Neural progenitor cell (in vitro differentiated cells): ENCODE data around the gene KRT33B.

Source experiments
- EZH2 ChIP-seq: fragments of 200-600 bp; sonication (generic); IDR thresholded peaks from 2 replicates; pipeline ENCODE4 v1.6.1; 2017; ENCODE audit warnings: antibody characterized with exemption, mild to moderate bottlenecking, moderate library complexity
- TF ChIP-seq, protein P1 (sequence below): fragments of 200-600 bp; sonication (generic); IDR thresholded peaks from 2 replicates; pipeline ENCODE4 v1.5.1; 2017; ENCODE audit warnings: antibody characterized with exemption, mild to moderate bottlenecking

DNA sequence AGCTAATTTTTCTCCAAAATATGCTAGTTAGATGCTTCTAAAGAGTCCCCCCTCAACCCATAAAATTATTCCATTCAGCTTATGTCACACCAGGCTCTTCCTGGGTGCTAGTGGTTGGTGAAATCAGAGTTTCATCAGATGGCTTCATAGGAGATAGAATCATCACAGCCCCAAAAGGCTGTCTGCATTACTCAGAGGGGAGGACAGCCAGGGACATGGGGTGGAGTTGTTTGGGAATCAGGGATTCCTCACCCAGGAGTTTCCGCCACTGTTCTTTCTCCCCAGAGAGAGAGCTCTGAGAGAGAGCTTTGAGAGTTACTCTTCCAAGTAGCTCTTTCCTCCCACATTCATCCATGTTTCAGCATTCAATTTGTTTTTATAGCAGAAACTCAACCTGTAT lies 12.8 kb upstream of the KRT33B start:
- TF ChIP-seq EZH2, result no peak
- TF ChIP-seq, protein P1, sequence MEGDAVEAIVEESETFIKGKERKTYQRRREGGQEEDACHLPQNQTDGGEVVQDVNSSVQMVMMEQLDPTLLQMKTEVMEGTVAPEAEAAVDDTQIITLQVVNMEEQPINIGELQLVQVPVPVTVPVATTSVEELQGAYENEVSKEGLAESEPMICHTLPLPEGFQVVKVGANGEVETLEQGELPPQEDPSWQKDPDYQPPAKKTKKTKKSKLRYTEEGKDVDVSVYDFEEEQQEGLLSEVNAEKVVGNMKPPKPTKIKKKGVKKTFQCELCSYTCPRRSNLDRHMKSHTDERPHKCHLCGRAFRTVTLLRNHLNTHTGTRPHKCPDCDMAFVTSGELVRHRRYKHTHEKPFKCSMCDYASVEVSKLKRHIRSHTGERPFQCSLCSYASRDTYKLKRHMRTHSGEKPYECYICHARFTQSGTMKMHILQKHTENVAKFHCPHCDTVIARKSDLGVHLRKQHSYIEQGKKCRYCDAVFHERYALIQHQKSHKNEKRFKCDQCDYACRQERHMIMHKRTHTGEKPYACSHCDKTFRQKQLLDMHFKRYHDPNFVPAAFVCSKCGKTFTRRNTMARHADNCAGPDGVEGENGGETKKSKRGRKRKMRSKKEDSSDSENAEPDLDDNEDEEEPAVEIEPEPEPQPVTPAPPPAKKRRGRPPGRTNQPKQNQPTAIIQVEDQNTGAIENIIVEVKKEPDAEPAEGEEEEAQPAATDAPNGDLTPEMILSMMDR, result no peak
